Esophagus muscularis mucosa (tissue), 4 donors: Measurements from ENCODE around the gene WDR20. TPM values are rescaled to one million over a fixed set of nuclear protein-coding genes. Genes with fewer than 3 reads are reported as not detected.
A peak's percentile ranks its signal among the peaks of the same experiment; 100 is the strongest.

ENCODE experiments used
- DNase-seq: peaks from one replicate; pipeline ENCODE4 v3.0.0-alpha.2; 2017; ENCODE audit errors: extremely low spot score
- H3K27ac ChIP-seq, 4 donors: fragments of 200-600 bp; sonication (generic); replicated peaks in 1 of 4; 1 replicate in 3 of 4; 2 replicates in 1 of 4; pipeline ENCODE4 v1.5.1; 2016 to 2019; ENCODE audit warnings: mild to moderate bottlenecking in 1 of 4
- H3K27me3 ChIP-seq, 4 donors: fragments of 200-600 bp; sonication (generic); one replicate each; pipeline versions ENCODE4 v1.5.1 to v1.6.0; 2016 to 2019
- H3K36me3 ChIP-seq, 4 donors: fragments of 200-600 bp; sonication (generic); one replicate each; pipeline ENCODE4 v1.5.1; 2016 to 2019
- H3K4me1 ChIP-seq, 4 donors: fragments of 200-600 bp; sonication (generic); one replicate each; pipeline ENCODE4 v1.5.1; 2016 to 2019
- H3K4me3 ChIP-seq, 4 donors: fragments of 200-600 bp; sonication (generic); 1 replicate in 2 of 4; 2 replicates in 2 of 4; pipeline ENCODE4 v1.5.1; 2016 to 2019; ENCODE audit warnings: mild to moderate bottlenecking in 4 of 4, moderate library complexity in 1 of 4
- H3K9me3 ChIP-seq, 4 donors: fragments of 200-600 bp; sonication (generic); 1 replicate in 3 of 4; 2 replicates in 1 of 4; pipeline ENCODE4 v1.5.1; 2016 to 2019
- EP300 ChIP-seq: sonication (generic); formaldehyde crosslinking; IDR thresholded peaks from one replicate; pipeline ENCODE4 v1.6.1; 2017; ENCODE audit warnings: antibody characterized with exemption
- POLR2A ChIP-seq: fragments of 450-650 bp; IDR thresholded peaks from one replicate; pipeline ENCODE4 v1.6.1; 2017; ENCODE audit warnings: antibody characterized with exemption, moderate library complexity, mild to moderate bottlenecking, low read depth
- POLR2AphosphoS5 ChIP-seq, 2 donors: sonication (generic); formaldehyde crosslinking; IDR thresholded peaks; one replicate each; pipeline ENCODE4 v1.6.1; 2017; ENCODE audit warnings: antibody characterized with exemption in 2 of 2
- WGBS: methylation state at CpG from one replicate; pipeline ENCODE4 v1.1.5; 2018; 5-methylcytosine and 5-hydroxymethylcytosine counted together
- intact Hi-C: fragments of 100-400 bp; cut with DNase I; formaldehyde crosslinking; loops from one replicate; pipeline ENCODE4 v1.15.1; 2023
- total RNA-seq, 4 donors: library from RNA; depleted of rRNA; stranded (reverse); fragments of >200 nt; gene quantifications; one replicate each; pipeline versions ENCODE4 v1.1.0 to v1.2.1, GENCODE V29; 2016
- TF ChIP-seq, protein P1 (sequence below), 3 experiments: fragments of 200-600 bp in 2 of 3; fragments of 450-650 bp in 1 of 3; sonication (generic) in 2 of 3; IDR thresholded peaks; one replicate each; pipeline ENCODE4 v1.5.1; 2017 to 2019; ENCODE audit warnings: antibody characterized with exemption in 3 of 3, mild to moderate bottlenecking in 2 of 3, moderate library complexity in 1 of 3

WDR20 gene, protein sequence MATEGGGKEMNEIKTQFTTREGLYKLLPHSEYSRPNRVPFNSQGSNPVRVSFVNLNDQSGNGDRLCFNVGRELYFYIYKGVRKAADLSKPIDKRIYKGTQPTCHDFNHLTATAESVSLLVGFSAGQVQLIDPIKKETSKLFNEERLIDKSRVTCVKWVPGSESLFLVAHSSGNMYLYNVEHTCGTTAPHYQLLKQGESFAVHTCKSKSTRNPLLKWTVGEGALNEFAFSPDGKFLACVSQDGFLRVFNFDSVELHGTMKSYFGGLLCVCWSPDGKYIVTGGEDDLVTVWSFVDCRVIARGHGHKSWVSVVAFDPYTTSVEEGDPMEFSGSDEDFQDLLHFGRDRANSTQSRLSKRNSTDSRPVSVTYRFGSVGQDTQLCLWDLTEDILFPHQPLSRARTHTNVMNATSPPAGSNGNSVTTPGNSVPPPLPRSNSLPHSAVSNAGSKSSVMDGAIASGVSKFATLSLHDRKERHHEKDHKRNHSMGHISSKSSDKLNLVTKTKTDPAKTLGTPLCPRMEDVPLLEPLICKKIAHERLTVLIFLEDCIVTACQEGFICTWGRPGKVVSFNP
- total RNA-seq, result 10 to 100 TPM; 16.6 to 26.6 (median 22.3) TPM

DNA sequence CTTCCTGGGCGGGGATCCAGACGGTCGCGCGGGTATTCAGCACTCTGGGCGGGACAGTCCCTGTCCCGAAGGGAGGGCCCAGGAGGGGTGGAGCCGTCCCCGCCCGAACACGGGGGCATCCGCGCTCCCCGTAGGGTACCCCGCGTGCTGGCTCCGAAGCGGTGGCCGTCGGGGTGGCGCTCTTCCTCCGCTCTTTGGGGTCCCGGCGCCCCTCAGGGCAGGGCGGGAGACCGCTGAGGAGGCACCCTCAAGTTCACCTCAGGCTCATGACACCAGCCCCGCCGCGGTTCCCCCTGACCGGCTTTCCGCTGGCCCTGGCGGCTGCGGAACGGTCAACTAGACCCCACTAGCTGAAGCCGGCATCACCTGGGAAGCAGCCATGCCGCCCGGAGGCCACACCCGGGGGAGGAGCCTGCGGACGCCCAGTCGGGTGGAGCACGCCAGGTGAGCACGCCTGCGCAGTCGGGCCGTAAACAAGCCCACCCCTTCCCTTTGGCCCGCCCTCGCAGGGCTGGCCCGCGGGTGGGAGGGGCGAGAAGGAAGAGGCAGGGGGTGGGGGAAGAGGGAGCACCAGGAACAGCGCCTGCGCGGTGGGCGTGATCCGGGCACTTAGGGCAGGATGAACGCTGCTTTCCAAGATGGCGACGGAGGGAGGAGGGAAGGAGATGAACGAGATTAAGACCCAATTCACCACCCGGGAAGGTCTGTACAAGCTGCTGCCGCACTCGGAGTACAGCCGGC lies at the start of gene WDR20:
TSS of gene WDR20 (plus strand) at position 612 of the 741 bp plus-strand sequence. CDS start at position 639, 27 bp downstream.
- Histone ChIP-seq H3K27ac (peak within 1 kb of the TSS; percentile 82 to 89 (median 84)), H3K36me3 (peaks cover 0 to 14% (median 4%) of the 10 kb centered on the region in 4 donors), H3K4me1 (peaks cover 19 to 38% (median 32%) of the 10 kb centered on the region in 4 donors), H3K9me3 (no peaks in the 10 kb centered on the region), H3K27me3 (no peaks in the 10 kb centered on the region), H3K4me3 (peak within 1 kb of the TSS; percentile 82 to 97 (median 92))
- under 1% methylated on average over 33 of the region's 64 CpGs for WGBS
- intact Hi-C loops, result no loop called here
- peak; percentile 99 for DNase-seq
- TF ChIP-seq POLR2A (no peak), EP300 (no peak), POLR2AphosphoS5 (IDR thresholded peaks at IDR 0.05) (peak; percentile 86 to 94)
- TF ChIP-seq, protein P1, sequence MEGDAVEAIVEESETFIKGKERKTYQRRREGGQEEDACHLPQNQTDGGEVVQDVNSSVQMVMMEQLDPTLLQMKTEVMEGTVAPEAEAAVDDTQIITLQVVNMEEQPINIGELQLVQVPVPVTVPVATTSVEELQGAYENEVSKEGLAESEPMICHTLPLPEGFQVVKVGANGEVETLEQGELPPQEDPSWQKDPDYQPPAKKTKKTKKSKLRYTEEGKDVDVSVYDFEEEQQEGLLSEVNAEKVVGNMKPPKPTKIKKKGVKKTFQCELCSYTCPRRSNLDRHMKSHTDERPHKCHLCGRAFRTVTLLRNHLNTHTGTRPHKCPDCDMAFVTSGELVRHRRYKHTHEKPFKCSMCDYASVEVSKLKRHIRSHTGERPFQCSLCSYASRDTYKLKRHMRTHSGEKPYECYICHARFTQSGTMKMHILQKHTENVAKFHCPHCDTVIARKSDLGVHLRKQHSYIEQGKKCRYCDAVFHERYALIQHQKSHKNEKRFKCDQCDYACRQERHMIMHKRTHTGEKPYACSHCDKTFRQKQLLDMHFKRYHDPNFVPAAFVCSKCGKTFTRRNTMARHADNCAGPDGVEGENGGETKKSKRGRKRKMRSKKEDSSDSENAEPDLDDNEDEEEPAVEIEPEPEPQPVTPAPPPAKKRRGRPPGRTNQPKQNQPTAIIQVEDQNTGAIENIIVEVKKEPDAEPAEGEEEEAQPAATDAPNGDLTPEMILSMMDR (IDR thresholded peaks at IDR 0.05), result no peak

- intact Hi-C loops, result loop anchor here (10.0 kb wide), 2 partner anchors 224 to 326 kb away; partner anchors contain the start of genes PPP2R5C and ZNF839
- Histone ChIP-seq H3K27me3 (no peaks in the 10 kb centered on the region), H3K9me3 (no peaks in the 10 kb centered on the region), H3K27ac (no peak overlapping the region), H3K4me1 (peaks cover 3 to 18% (median 14%) of the 10 kb centered on the region in 4 donors), H3K36me3 (peaks cover 0 to 2% (median 1%) of the 10 kb centered on the region in 4 donors), H3K4me3 (no peak overlapping the region)
- 83% methylated on average over 3 of the region's 3 CpGs for WGBS
- DNase-seq, result no peak
- TF ChIP-seq POLR2AphosphoS5 (IDR thresholded peaks at IDR 0.05), result no peak
- TF ChIP-seq EP300, result no peak
- TF ChIP-seq POLR2A, result no peak
- TF ChIP-seq, protein P1 (IDR thresholded peaks at IDR 0.05), result no peak
Observed at GRCh38 chr14:102090713-102091112, 49.0 kb upstream of the WDR20 start.

DNA sequence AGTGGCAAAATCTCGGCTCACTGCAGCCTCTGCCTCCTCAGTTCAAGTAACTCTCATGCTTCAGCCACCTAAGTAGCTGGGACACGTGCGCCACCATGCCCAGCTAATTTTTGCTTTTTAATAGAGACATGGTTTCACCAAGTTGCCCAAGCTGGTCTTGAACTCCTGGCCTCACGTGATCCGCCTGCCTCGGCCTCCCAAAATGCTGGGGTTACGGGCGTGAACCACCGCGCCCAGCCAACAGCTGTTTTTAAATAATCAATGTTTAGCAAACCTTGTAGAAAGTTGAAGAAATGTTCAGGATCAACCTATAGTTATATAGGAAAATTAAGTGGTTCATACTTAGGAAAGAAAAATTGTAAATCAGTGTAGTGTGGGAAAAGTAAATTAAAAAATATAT lies 46.9 kb upstream of the WDR20 start:
- Histone ChIP-seq H3K36me3 (no peaks in the 10 kb centered on the region), H3K27ac (no peak overlapping the region), H3K4me3 (no peak overlapping the region), H3K4me1 (peaks cover 6 to 22% (median 19%) of the 10 kb centered on the region in 4 donors), H3K27me3 (no peaks in the 10 kb centered on the region), H3K9me3 (no peaks in the 10 kb centered on the region)
- no peak for DNase-seq
- intact Hi-C loops, result loop anchor here (10.0 kb wide), 2 partner anchors 222 to 328 kb away; partner anchors contain the start of genes PPP2R5C and ZNF839
- 89% methylated on average over 10 of the region's 10 CpGs for WGBS
- TF ChIP-seq POLR2A, result no peak
- no peak for TF ChIP-seq EP300
- TF ChIP-seq POLR2AphosphoS5 (IDR thresholded peaks at IDR 0.05), result no peak
- TF ChIP-seq, protein P1 (IDR thresholded peaks at IDR 0.05), result no peak

GRCh38 chr14:102094101-102094500 lies 45.6 kb upstream of the WDR20 start:
- no peaks in the 10 kb centered on the region for H3K27me3 ChIP-seq
- no peak overlapping the region for H3K27ac ChIP-seq
- no peaks in the 10 kb centered on the region for H3K36me3 ChIP-seq
- intact Hi-C loops, result loop anchor here (10.0 kb wide), 2 partner anchors 221 to 329 kb away; partner anchors contain the start of genes PPP2R5C and ZNF839
- peaks cover 3 to 12% (median 8%) of the 10 kb centered on the region in 4 donors for H3K4me1 ChIP-seq
- no peak overlapping the region for H3K4me3 ChIP-seq
- TF ChIP-seq POLR2AphosphoS5 (IDR thresholded peaks at IDR 0.05), result no peak
- TF ChIP-seq POLR2A, result no peak
- TF ChIP-seq, protein P1 (IDR thresholded peaks at IDR 0.05), result no peak
- no peak for TF ChIP-seq EP300
- H3K9me3 ChIP-seq, result no peaks in the 10 kb centered on the region
- 73% methylated on average over 7 of the region's 7 CpGs for WGBS
- DNase-seq, result no peak
